GM12878 (cell line): Measurements from ENCODE around the gene NCAPD3. TPM values are rescaled to one million over a fixed set of nuclear protein-coding genes. Genes with fewer than 3 reads are reported as not detected.

Experiments
- ATAC-seq: fragments of 200-7000 bp; cut with Tn5 transposase; 3 replicates; pipeline ENCODE4 v1.9.1; 2020; ENCODE audit warnings: mild to moderate bottlenecking, moderate library complexity
- BruUV-seq: library from RNA; stranded (reverse); fragments of 400-500 nt; replicated peaks from 2 replicates; lab custom pipeline; 2021; lab: Mats Ljungman, UMichigan
- CTCF ChIA-PET: fragments of 300-600 bp; sonication (Branson Sonifier 250); formaldehyde crosslinking; extraction: SDS; loops from one replicate; lab custom pipeline; 2021; ENCODE audit warnings: inconsistent platforms; lab: Yijun Ruan, JAX
- POLR2A ChIA-PET: fragments of 350-600 bp; formaldehyde crosslinking; extraction: SDS; loops from one replicate; lab custom pipeline; 2021; ENCODE audit warnings: inconsistent platforms; lab: Charles Lee
- RAD21 ChIA-PET: fragments of 300-600 bp; sonication (Branson Sonifier 250); formaldehyde crosslinking; loops from one replicate; lab custom pipeline; 2023; ENCODE audit warnings: antibody characterized with exemption; ENCODE audit not compliant: unreplicated experiment; lab: Charles Lee
- SMC1A ChIA-PET: fragments of 300-600 bp; sonication (Branson Sonifier 250); formaldehyde crosslinking; loops from one replicate; lab custom pipeline; 2023; ENCODE audit not compliant: unreplicated experiment, uncharacterized antibody; lab: Charles Lee
- DNase-seq: peaks from one replicate; pipeline ENCODE4 v3.0.0-alpha.2; 2011; ENCODE audit warnings: low read depth, low spot score
- FAIRE-seq: peaks from 3 replicates; lab custom pipeline; 2011; peaks lifted over from hg19 to GRCh38; lab: Jason Lieb, UNC
- H2AFZ ChIP-seq: 2 replicates; pipeline ENCODE4 v1.6.0; 2011; ENCODE audit warnings: low read depth, low read length, control low read depth; ENCODE audit not compliant: control insufficient read depth
- H3K27ac ChIP-seq: 2 replicates; pipeline ENCODE4 v1.5.1; 2011; ENCODE audit warnings: control low read depth; ENCODE audit not compliant: control insufficient read depth, insufficient read depth
- H3K27me3 ChIP-seq, 2 experiments: replicated peaks in 1 of 2; 2 replicates each; pipeline versions ENCODE4 v1.6.0 to v1.6.1; 2011; ENCODE audit warnings: low read length in 1 of 2; ENCODE audit not compliant: control insufficient read depth in 2 of 2, insufficient read depth in 2 of 2
- H3K36me3 ChIP-seq, 2 experiments: 2 replicates each; pipeline ENCODE4 v1.5.1; 2011; ENCODE audit warnings: low read length in 1 of 2; ENCODE audit not compliant: control insufficient read depth in 2 of 2, insufficient read depth in 2 of 2
- H3K4me1 ChIP-seq: 2 replicates; pipeline ENCODE4 v1.6.1; 2011; ENCODE audit warnings: mild to moderate bottlenecking, low read length, moderate library complexity, mixed read lengths; ENCODE audit not compliant: control insufficient read depth, insufficient read depth
- H3K4me2 ChIP-seq: 2 replicates; pipeline ENCODE4 v1.6.0; 2011; ENCODE audit warnings: control low read depth; ENCODE audit not compliant: control insufficient read depth, insufficient read depth
- H3K4me3 ChIP-seq: fragments of 200-600 bp; sonication (generic); 2 replicates; pipeline ENCODE4 v1.5.1; 2016
- H3K79me2 ChIP-seq: 2 replicates; pipeline ENCODE4 v1.6.0; 2011; ENCODE audit warnings: low read length; ENCODE audit not compliant: control insufficient read depth, insufficient read depth
- H3K9ac ChIP-seq: 2 replicates; pipeline ENCODE4 v1.8.0; 2011; ENCODE audit warnings: low read length, control low read depth, mixed read lengths; ENCODE audit not compliant: control insufficient read depth, insufficient read depth
- H3K9me3 ChIP-seq: replicated peaks from 3 replicates; pipeline ENCODE4 v1.5.1; 2011; ENCODE audit warnings: mild to moderate bottlenecking, low read length; ENCODE audit not compliant: control insufficient read depth, insufficient read depth
- H4K20me1 ChIP-seq: 2 replicates; pipeline ENCODE4 v1.6.0; 2011; ENCODE audit not compliant: control insufficient read depth, insufficient read depth
- BMI1 ChIP-seq: fragments of 450-650 bp; IDR thresholded peaks from 2 replicates; pipeline ENCODE4 v1.6.1; 2016; ENCODE audit warnings: mild to moderate bottlenecking, moderate library complexity, borderline replicate concordance
- CBFB ChIP-seq: IDR thresholded peaks from 2 replicates; pipeline ENCODE4 v1.6.1; 2016; ENCODE audit warnings: antibody characterized with exemption, low read depth
- GATAD2B ChIP-seq: fragments of 450-650 bp; conservative IDR thresholded peaks from 2 replicates; pipeline ENCODE4 v1.6.1; 2017; ENCODE audit warnings: low read depth, mild to moderate bottlenecking, moderate library complexity
- HDAC2 ChIP-seq: fragments of 200-600 bp; sonication (generic); IDR thresholded peaks from 2 replicates; pipeline ENCODE4 v1.6.1; 2017
- MAX ChIP-seq: IDR thresholded peaks from 2 replicates; pipeline ENCODE4 v1.6.1; 2012; ENCODE audit warnings: low read depth, low read length, improper control_type of control experiment
- MTA3 ChIP-seq: IDR thresholded peaks from 2 replicates; pipeline ENCODE4 v1.6.1; 2012; ENCODE audit warnings: low read length, inconsistent platforms, borderline replicate concordance
- MXI1 ChIP-seq: fragments of 150-350 bp; IDR thresholded peaks from 2 replicates; pipeline ENCODE4 v1.6.1; 2011; ENCODE audit warnings: low read depth, mild to moderate bottlenecking, inconsistent platforms, low read length, improper control_type of control experiment
- NFIC ChIP-seq: IDR thresholded peaks from 2 replicates; pipeline ENCODE4 v1.6.1; 2012; ENCODE audit warnings: low read depth, mild to moderate bottlenecking, inconsistent platforms, low read length, moderate library complexity
- NFYA ChIP-seq: IDR thresholded peaks from 2 replicates; pipeline ENCODE4 v1.6.1; 2011; ENCODE audit warnings: low read depth, mild to moderate bottlenecking, low read length, improper control_type of control experiment, borderline replicate concordance
- NRF1 ChIP-seq: conservative IDR thresholded peaks from 2 replicates; pipeline ENCODE4 v1.6.1; 2011; ENCODE audit warnings: mild to moderate bottlenecking, low read depth, low read length, improper control_type of control experiment
- RELA ChIP-seq: fragments of 450-650 bp; IDR thresholded peaks from 2 replicates; pipeline ENCODE4 v1.8.0; 2014; ENCODE audit warnings: borderline replicate concordance; ENCODE audit not compliant: partially characterized antibody
- RFX5 ChIP-seq: IDR thresholded peaks from 2 replicates; pipeline ENCODE4 v1.6.1; 2011; ENCODE audit warnings: low read depth, low read length, improper control_type of control experiment
- RUNX3 ChIP-seq: IDR thresholded peaks from 2 replicates; pipeline ENCODE4 v1.6.1; 2012; ENCODE audit warnings: low read length, inconsistent platforms
- SIN3A ChIP-seq: IDR thresholded peaks from 2 replicates; pipeline ENCODE4 v1.6.1; 2012; ENCODE audit warnings: low read depth, low read length, improper control_type of control experiment
- SREBF2 ChIP-seq: IDR thresholded peaks from 2 replicates; pipeline ENCODE4 v1.6.1; 2012; ENCODE audit warnings: mild to moderate bottlenecking, low read length
- SRF ChIP-seq, 2 experiments: IDR thresholded peaks; 2 replicates each; pipeline ENCODE4 v1.6.1; 2011; ENCODE audit warnings: low read depth in 2 of 2, low read length in 2 of 2, mild to moderate bottlenecking in 1 of 2, moderate library complexity in 1 of 2
- SUPT20H ChIP-seq: IDR thresholded peaks from 2 replicates; pipeline ENCODE4 v1.6.1; 2011; ENCODE audit warnings: low read depth, mild to moderate bottlenecking, low read length, moderate library complexity, borderline replicate concordance; ENCODE audit not compliant: control insufficient read depth
- YBX1 ChIP-seq: fragments of 450-650 bp; IDR thresholded peaks from 2 replicates; pipeline ENCODE4 v1.6.1; 2016; ENCODE audit warnings: antibody characterized with exemption
- ZNF592 ChIP-seq: fragments of 450-650 bp; IDR thresholded peaks from 2 replicates; pipeline ENCODE4 v1.6.1; 2017; ENCODE audit warnings: mild to moderate bottlenecking, moderate library complexity
- WGBS: methylation state at CpG from one replicate; pipeline ENCODE4 v1.1.6; 2016; ENCODE audit warnings: low lambda C conversion rate; ENCODE audit not compliant: insufficient replicate concordance, insufficient coverage; ENCODE audit errors: missing lambda C conversion rate; 5-methylcytosine and 5-hydroxymethylcytosine counted together
- in situ Hi-C: fragments of 300-500 bp; cut with MboI; formaldehyde crosslinking; loops from 9 replicates; pipeline ENCODE4 v1.14.3; 2018; ENCODE audit warnings: mixed read lengths
- intact Hi-C: fragments of 100-400 bp; cut with micrococcal nuclease; formaldehyde crosslinking; loops from one replicate; pipeline ENCODE4 v1.14.2; 2022; ENCODE audit not compliant: unreplicated experiment
- polyA plus RNA-seq, 11 experiments: library from polyadenylated mRNA; depleted of rRNA in 4 of 11; unstranded in 6 of 11; stranded (reverse) in 5 of 11; fragments of >200 nt; fragmentation: Nextera tagmentation in 4 of 11; fragmentation: Illumina TruSeq in 1 of 11; extraction: Ambion mirVana in 4 of 11; extraction: Trizol in 1 of 11; gene quantifications; 1 replicate in 1 of 11; 2 replicates in 10 of 11; pipeline versions ENCODE4 v1.2.1 to v1.2.3, GENCODE V29; 2011 to 2016; ENCODE audit warnings: inconsistent platforms in 2 of 11, missing spikeins in 2 of 11, low read depth in 1 of 11
- total RNA-seq, 4 experiments: library from RNA; depleted of rRNA in 3 of 4; stranded (reverse); fragments of >200 nt in 3 of 4; fragmentation: Illumina TruSeq in 1 of 4; extraction: Trizol in 1 of 4; gene quantifications; 2 replicates each; pipeline versions ENCODE4 v1.2.1 to v1.2.3, GENCODE V29; 2013 to 2021

The NCAPD3 gene
- total and polyA plus RNA-seq, 10 of the 15 experiments (the other 5 are each of a cell fraction or from before 2014, with no cell fraction given) = 14.9 to 58.2 (median 48.2) TPM

GRCh38 chr11:134253188-134253993 is 29.6 kb upstream of the NCAPD3 start, which contains the start of the genes ACAD8 and THYN1:
Gene ACAD8, plus strand, starts transcription at chr11:134253568. Its CDS starts 33 bp downstream, at chr11:134253601.
Gene THYN1, minus strand, starts transcription at chr11:134253352. Its CDS starts 470 bp downstream, at chr11:134252882.
- no peaks in the 10 kb centered on the region for H4K20me1 ChIP-seq
- in situ Hi-C loops (no loop called here), intact Hi-C loops (loop anchor here (2.0 to 10.0 kb wide), 2 partner anchors 29 to 49 kb away; partner anchors contain the start of gene VPS26B)
- CTCF ChIA-PET = interaction anchor here (0.7 to 3.4 kb wide), 4 partner anchors 9 to 45 kb away, joined by 3 to 18 read pairs (median 4); no protein-coding TSS in a partner anchor
- H3K4me1 ChIP-seq = no peaks in the 10 kb centered on the region
- FAIRE-seq (peak; percentile 66), DNase-seq (peak; percentile 86), ATAC-seq (peak; percentile 100)
- SMC1A ChIA-PET = interaction anchor here (2.2 kb wide), 1 partner anchor 25 kb away, joined by 8 read pairs; no protein-coding TSS in a partner anchor
- no TSS peak for BruUV-seq
- POLR2A ChIA-PET = interaction anchor here (0.6 to 1.0 kb wide), 2 partner anchors 29 to 46 kb away, joined by 3 to 8 read pairs; partner anchors contain the start of gene VPS26B
- peak within 1 kb of the TSS; percentile 90 for H3K4me3 ChIP-seq
- peak within 1 kb of the TSS; percentile 91 for H3K4me2 ChIP-seq
- peak within 1 kb of the TSS; percentile 78 for H3K9ac ChIP-seq
- under 1% methylated on average over 30 of the region's 70 CpGs for WGBS
- H3K27ac ChIP-seq = peak within 1 kb of the TSS; percentile 62
- H3K36me3 ChIP-seq = peaks cover 2 to 4% of the 10 kb centered on the region in 2 experiments; a peak in 2 of 4 replicates
- H2AFZ ChIP-seq = peak within 1 kb of the TSS; percentile 97
- no peaks in the 10 kb centered on the region for H3K27me3 ChIP-seq
- RAD21 ChIA-PET = interaction anchor here (0.6 to 0.7 kb wide), 2 partner anchors 25 to 49 kb away, joined by 4 to 6 read pairs; no protein-coding TSS in a partner anchor
- H3K9me3 ChIP-seq = no peaks in the 10 kb centered on the region
- peaks cover 6% of the 10 kb centered on the region for H3K79me2 ChIP-seq
- no peak for TF ChIP-seq YBX1
- TF ChIP-seq ZNF592 = no peak
- no peak for TF ChIP-seq NFYA
- TF ChIP-seq SIN3A = peak; percentile 71; the same call in 1 of the 2 replicates
- TF ChIP-seq SUPT20H = no peak
- TF ChIP-seq GATAD2B = 0 out of 2 replicates have a peak, but pooled peaks have one; percentile 36
- TF ChIP-seq CBFB = 0 out of 2 replicates have a peak, but pooled peaks have one; percentile 17
- TF ChIP-seq RUNX3 = peak; percentile 79
- no peak for TF ChIP-seq NFIC
- TF ChIP-seq HDAC2 = no peak
- TF ChIP-seq SRF (IDR thresholded peaks at IDR 0.05; ENCODE audit: low read depth in 2 of 2, low read length in 2 of 2) = no peak
- TF ChIP-seq RELA = peak; percentile 90
- 0 out of 2 replicates have a peak, but pooled peaks have one; percentile 9 for TF ChIP-seq NRF1
- peak; percentile 38; the same call in 1 of the 2 replicates for TF ChIP-seq MXI1
- no peak for TF ChIP-seq SREBF2
- no peak for TF ChIP-seq BMI1
- TF ChIP-seq RFX5 = no peak
- TF ChIP-seq MAX = no peak; the same call in 1 of the 2 replicates
- TF ChIP-seq MTA3 = no peak
